ENCODE results near the gene SEC22A. TPM values are rescaled to one million over a fixed set of nuclear protein-coding genes. Genes with fewer than 3 reads are reported as not detected.
A peak's percentile ranks its signal among the peaks of the same experiment; 100 is the strongest.

Gene SEC22A
- total and polyA plus RNA-seq, 9 donors, result 10.2 to 45.3 (median 19.9) TPM

GRCh38 chr3:123270818-123271217, 69.1 kb downstream of the SEC22A start:
- intact Hi-C loops (cut with DNase I), result no loop called here
- 59 to 80% (median 74%) methylated on average over 2 of the region's 2 CpGs for WGBS, 3 donors
- H3K9me3 ChIP-seq, result no peaks in the 10 kb centered on the region
- H3K4me1 ChIP-seq (ENCODE audit: insufficient read depth), result peaks cover 9% of the 10 kb centered on the region
- no peaks in the 10 kb centered on the region for H3K27me3 ChIP-seq
- no peaks in the 10 kb centered on the region for H3K36me3 ChIP-seq
- no peak for TF ChIP-seq CTCF (IDR thresholded peaks at IDR 0.05)
- no peak for TF ChIP-seq POLR2A (IDR thresholded peaks at IDR 0.05)
- TF ChIP-seq EP300 (IDR thresholded peaks at IDR 0.05), result no peak
- H3K4me3 ChIP-seq, result no peak overlapping the region
- H3K27ac ChIP-seq, result no peak overlapping the region
- no peak for DNase-seq

- H3K4me1 ChIP-seq (ENCODE audit: insufficient read depth), result peaks cover 9% of the 10 kb centered on the region
- DNase-seq, result peak in 3 of 5 donors; percentile 46 to 57 (median 48)
- H3K4me3 ChIP-seq, result no peak overlapping the region
- no peaks in the 10 kb centered on the region for H3K9me3 ChIP-seq
- TF ChIP-seq EP300 (IDR thresholded peaks at IDR 0.05), result no peak
- TF ChIP-seq POLR2A (IDR thresholded peaks at IDR 0.05), result no peak
- peak overlapping the region in 1 of 2 donors; percentile 24 for H3K27ac ChIP-seq
- WGBS, 3 donors, result 26 to 29% (median 27%) methylated on average over 5 of the region's 5 CpGs
- intact Hi-C loops (cut with DNase I), result no loop called here
- no peaks in the 10 kb centered on the region for H3K36me3 ChIP-seq
- no peaks in the 10 kb centered on the region for H3K27me3 ChIP-seq
Measured at GRCh38 chr3:123271466-123272159, 69.9 kb downstream of the SEC22A start.

GRCh38 chr3:123272547-123272946, 70.8 kb downstream of the SEC22A start:
- no peak overlapping the region for H3K4me3 ChIP-seq
- 89 to 97% (median 93%) methylated on average over 2 of the region's 2 CpGs for WGBS, 3 donors
- H3K27me3 ChIP-seq, result no peaks in the 10 kb centered on the region
- TF ChIP-seq CTCF (IDR thresholded peaks at IDR 0.05) (no peak), POLR2A (IDR thresholded peaks at IDR 0.05) (no peak), EP300 (IDR thresholded peaks at IDR 0.05) (no peak)
- H3K36me3 ChIP-seq, result no peaks in the 10 kb centered on the region
- no peak for DNase-seq
- H3K4me1 ChIP-seq (ENCODE audit: insufficient read depth), result peaks cover 9% of the 10 kb centered on the region
- H3K27ac ChIP-seq, result peak overlapping the region in 1 of 2 donors; percentile 43
- no peaks in the 10 kb centered on the region for H3K9me3 ChIP-seq
- intact Hi-C loops (cut with DNase I), result no loop called here

GRCh38 chr3:123275691-123276090, 73.9 kb downstream of the SEC22A start:
- H3K9me3 ChIP-seq, result no peaks in the 10 kb centered on the region
- H3K4me1 ChIP-seq (ENCODE audit: insufficient read depth), result peaks cover 9% of the 10 kb centered on the region
- H3K27ac ChIP-seq, result no peak overlapping the region
- no peaks in the 10 kb centered on the region for H3K27me3 ChIP-seq
- intact Hi-C loops (cut with DNase I), result no loop called here
- DNase-seq, result no peak
- H3K36me3 ChIP-seq, result no peaks in the 10 kb centered on the region
- no peak overlapping the region for H3K4me3 ChIP-seq
- TF ChIP-seq POLR2A (IDR thresholded peaks at IDR 0.05) (no peak), EP300 (IDR thresholded peaks at IDR 0.05) (no peak), CTCF (IDR thresholded peaks at IDR 0.05) (no peak)
- WGBS, 3 donors, result 69 to 87% (median 71%) methylated on average over 3 of the region's 3 CpGs

- no peak for DNase-seq
- Histone ChIP-seq H3K9me3 (no peaks in the 10 kb centered on the region), H3K36me3 (no peaks in the 10 kb centered on the region), H3K27me3 (no peaks in the 10 kb centered on the region), H3K4me1 (ENCODE audit: insufficient read depth) (peaks cover 8% of the 10 kb centered on the region), H3K27ac (no peak overlapping the region), H3K4me3 (no peak overlapping the region)
- intact Hi-C loops (cut with DNase I), result no loop called here
- TF ChIP-seq EP300 (IDR thresholded peaks at IDR 0.05), result no peak
- no peak for TF ChIP-seq POLR2A (IDR thresholded peaks at IDR 0.05)
- TF ChIP-seq CTCF (IDR thresholded peaks at IDR 0.05), result no peak
- 74 to 82% (median 77%) methylated on average over 10 of the region's 10 CpGs for WGBS, 3 donors
Measured at GRCh38 chr3:123276346-123277006, 74.7 kb downstream of the SEC22A start.
